DOHH2 (cell line): Measurements from ENCODE around the gene SLC4A11.

ENCODE experiments used
- EZH2phosphoT487 ChIP-seq: fragments of 200-600 bp; sonication (generic); IDR thresholded peaks from 2 replicates; pipeline ENCODE4 v1.6.1; 2017; ENCODE audit warnings: borderline replicate concordance, mild to moderate bottlenecking, antibody characterized with exemption, low read length, moderate library complexity, mixed read lengths
- TF ChIP-seq, protein P1 (sequence below): fragments of 200-600 bp; sonication (generic); IDR thresholded peaks from one replicate; pipeline ENCODE4 v1.5.1; 2014; ENCODE audit warnings: antibody characterized with exemption, mild to moderate bottlenecking, low read depth, low read length; ENCODE audit not compliant: poor library complexity, severe bottlenecking

GRCh38 chr20:3233991-3234498, 4.9 kb downstream of the SLC4A11 start:
- TF ChIP-seq, protein P1, sequence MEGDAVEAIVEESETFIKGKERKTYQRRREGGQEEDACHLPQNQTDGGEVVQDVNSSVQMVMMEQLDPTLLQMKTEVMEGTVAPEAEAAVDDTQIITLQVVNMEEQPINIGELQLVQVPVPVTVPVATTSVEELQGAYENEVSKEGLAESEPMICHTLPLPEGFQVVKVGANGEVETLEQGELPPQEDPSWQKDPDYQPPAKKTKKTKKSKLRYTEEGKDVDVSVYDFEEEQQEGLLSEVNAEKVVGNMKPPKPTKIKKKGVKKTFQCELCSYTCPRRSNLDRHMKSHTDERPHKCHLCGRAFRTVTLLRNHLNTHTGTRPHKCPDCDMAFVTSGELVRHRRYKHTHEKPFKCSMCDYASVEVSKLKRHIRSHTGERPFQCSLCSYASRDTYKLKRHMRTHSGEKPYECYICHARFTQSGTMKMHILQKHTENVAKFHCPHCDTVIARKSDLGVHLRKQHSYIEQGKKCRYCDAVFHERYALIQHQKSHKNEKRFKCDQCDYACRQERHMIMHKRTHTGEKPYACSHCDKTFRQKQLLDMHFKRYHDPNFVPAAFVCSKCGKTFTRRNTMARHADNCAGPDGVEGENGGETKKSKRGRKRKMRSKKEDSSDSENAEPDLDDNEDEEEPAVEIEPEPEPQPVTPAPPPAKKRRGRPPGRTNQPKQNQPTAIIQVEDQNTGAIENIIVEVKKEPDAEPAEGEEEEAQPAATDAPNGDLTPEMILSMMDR = no peak
- TF ChIP-seq EZH2phosphoT487 = no peak
